ENCODE results near the gene HNRNPUL1. TPM values are rescaled to one million over a fixed set of nuclear protein-coding genes. Genes with fewer than 3 reads are reported as not detected.

HNRNPUL1 gene
- total and polyA plus RNA-seq, 9 of the 15 experiments (the other 6 are each of a cell fraction or from before 2014, with no cell fraction given), result 7.3 to 211 (median 85.0) TPM

- peaks cover 98% of the 10 kb centered on the region for H3K36me3 ChIP-seq (ENCODE audit: control insufficient read depth, insufficient read depth, low read length)
- intact Hi-C loops (cut with micrococcal nuclease), result no loop called here
- FAIRE-seq (no peak), ATAC-seq (no peak), DNase-seq (ENCODE audit: extremely low read depth in 1 of 4, low spot score in 3 of 4) (no peak)
- H3K4me3 ChIP-seq, result no peak overlapping the region
- no peak overlapping the region for H3K4me2 ChIP-seq (ENCODE audit: insufficient read depth, low read length)
- in situ Hi-C loops (cut with MboI), result loop anchor here (25.0 kb wide), 1 partner anchor 260 kb away; no protein-coding TSS in a partner anchor
- WGBS (ENCODE audit: insufficient coverage, low coverage, missing lambda C conversion rate), result 87% methylated on average over 17 of the region's 21 CpGs
- peaks cover 0 to 4% of the 10 kb centered on the region in 2 experiments; a peak in 1 of 5 replicates for H3K4me1 ChIP-seq (replicated peaks in 1 of 2; ENCODE audit: control insufficient read depth in 2 of 2, insufficient read depth in 2 of 2, low read length in 2 of 2)
- H3K9me1 ChIP-seq (ENCODE audit: control insufficient read depth, insufficient read depth, low read length), result no peaks in the 10 kb centered on the region
- no peak overlapping the region for H2AFZ ChIP-seq (ENCODE audit: low read depth, low read length)
- H3K9me3 ChIP-seq (replicated peaks; ENCODE audit: control insufficient read depth, insufficient read depth, low read depth, low read length), result no peaks in the 10 kb centered on the region
- H4K20me1 ChIP-seq (replicated peaks; ENCODE audit: control insufficient read depth, insufficient read depth, low read length), result peaks cover 8% of the 10 kb centered on the region; the same call in 1 of the 2 replicates
- TF ChIP-seq GABPB2 (CRISPR knock-in tag; conservative IDR thresholded peaks at IDR 0.05), result no peak
- no peak for TF ChIP-seq WHSC1 (IDR thresholded peaks at IDR 0.05; ENCODE audit: low read length)
- no peak for TF ChIP-seq PTTG1 (tag; IDR thresholded peaks at IDR 0.05; ENCODE audit: low read depth)
- TF ChIP-seq ZFPM2 (CRISPR knock-in tag; IDR thresholded peaks at IDR 0.05), result no peak
- TF ChIP-seq, protein P1, sequence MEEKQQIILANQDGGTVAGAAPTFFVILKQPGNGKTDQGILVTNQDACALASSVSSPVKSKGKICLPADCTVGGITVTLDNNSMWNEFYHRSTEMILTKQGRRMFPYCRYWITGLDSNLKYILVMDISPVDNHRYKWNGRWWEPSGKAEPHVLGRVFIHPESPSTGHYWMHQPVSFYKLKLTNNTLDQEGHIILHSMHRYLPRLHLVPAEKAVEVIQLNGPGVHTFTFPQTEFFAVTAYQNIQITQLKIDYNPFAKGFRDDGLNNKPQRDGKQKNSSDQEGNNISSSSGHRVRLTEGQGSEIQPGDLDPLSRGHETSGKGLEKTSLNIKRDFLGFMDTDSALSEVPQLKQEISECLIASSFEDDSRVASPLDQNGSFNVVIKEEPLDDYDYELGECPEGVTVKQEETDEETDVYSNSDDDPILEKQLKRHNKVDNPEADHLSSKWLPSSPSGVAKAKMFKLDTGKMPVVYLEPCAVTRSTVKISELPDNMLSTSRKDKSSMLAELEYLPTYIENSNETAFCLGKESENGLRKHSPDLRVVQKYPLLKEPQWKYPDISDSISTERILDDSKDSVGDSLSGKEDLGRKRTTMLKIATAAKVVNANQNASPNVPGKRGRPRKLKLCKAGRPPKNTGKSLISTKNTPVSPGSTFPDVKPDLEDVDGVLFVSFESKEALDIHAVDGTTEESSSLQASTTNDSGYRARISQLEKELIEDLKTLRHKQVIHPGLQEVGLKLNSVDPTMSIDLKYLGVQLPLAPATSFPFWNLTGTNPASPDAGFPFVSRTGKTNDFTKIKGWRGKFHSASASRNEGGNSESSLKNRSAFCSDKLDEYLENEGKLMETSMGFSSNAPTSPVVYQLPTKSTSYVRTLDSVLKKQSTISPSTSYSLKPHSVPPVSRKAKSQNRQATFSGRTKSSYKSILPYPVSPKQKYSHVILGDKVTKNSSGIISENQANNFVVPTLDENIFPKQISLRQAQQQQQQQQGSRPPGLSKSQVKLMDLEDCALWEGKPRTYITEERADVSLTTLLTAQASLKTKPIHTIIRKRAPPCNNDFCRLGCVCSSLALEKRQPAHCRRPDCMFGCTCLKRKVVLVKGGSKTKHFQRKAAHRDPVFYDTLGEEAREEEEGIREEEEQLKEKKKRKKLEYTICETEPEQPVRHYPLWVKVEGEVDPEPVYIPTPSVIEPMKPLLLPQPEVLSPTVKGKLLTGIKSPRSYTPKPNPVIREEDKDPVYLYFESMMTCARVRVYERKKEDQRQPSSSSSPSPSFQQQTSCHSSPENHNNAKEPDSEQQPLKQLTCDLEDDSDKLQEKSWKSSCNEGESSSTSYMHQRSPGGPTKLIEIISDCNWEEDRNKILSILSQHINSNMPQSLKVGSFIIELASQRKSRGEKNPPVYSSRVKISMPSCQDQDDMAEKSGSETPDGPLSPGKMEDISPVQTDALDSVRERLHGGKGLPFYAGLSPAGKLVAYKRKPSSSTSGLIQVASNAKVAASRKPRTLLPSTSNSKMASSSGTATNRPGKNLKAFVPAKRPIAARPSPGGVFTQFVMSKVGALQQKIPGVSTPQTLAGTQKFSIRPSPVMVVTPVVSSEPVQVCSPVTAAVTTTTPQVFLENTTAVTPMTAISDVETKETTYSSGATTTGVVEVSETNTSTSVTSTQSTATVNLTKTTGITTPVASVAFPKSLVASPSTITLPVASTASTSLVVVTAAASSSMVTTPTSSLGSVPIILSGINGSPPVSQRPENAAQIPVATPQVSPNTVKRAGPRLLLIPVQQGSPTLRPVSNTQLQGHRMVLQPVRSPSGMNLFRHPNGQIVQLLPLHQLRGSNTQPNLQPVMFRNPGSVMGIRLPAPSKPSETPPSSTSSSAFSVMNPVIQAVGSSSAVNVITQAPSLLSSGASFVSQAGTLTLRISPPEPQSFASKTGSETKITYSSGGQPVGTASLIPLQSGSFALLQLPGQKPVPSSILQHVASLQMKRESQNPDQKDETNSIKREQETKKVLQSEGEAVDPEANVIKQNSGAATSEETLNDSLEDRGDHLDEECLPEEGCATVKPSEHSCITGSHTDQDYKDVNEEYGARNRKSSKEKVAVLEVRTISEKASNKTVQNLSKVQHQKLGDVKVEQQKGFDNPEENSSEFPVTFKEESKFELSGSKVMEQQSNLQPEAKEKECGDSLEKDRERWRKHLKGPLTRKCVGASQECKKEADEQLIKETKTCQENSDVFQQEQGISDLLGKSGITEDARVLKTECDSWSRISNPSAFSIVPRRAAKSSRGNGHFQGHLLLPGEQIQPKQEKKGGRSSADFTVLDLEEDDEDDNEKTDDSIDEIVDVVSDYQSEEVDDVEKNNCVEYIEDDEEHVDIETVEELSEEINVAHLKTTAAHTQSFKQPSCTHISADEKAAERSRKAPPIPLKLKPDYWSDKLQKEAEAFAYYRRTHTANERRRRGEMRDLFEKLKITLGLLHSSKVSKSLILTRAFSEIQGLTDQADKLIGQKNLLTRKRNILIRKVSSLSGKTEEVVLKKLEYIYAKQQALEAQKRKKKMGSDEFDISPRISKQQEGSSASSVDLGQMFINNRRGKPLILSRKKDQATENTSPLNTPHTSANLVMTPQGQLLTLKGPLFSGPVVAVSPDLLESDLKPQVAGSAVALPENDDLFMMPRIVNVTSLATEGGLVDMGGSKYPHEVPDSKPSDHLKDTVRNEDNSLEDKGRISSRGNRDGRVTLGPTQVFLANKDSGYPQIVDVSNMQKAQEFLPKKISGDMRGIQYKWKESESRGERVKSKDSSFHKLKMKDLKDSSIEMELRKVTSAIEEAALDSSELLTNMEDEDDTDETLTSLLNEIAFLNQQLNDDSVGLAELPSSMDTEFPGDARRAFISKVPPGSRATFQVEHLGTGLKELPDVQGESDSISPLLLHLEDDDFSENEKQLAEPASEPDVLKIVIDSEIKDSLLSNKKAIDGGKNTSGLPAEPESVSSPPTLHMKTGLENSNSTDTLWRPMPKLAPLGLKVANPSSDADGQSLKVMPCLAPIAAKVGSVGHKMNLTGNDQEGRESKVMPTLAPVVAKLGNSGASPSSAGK (IDR thresholded peaks at IDR 0.05), result no peak
- no peak for TF ChIP-seq MTA1 (IDR thresholded peaks at IDR 0.05; ENCODE audit: borderline replicate concordance)
- TF ChIP-seq POLR2B (IDR thresholded peaks at IDR 0.05; ENCODE audit: low read depth, partially characterized antibody), result no peak
- TF ChIP-seq MEF2D (tag; conservative IDR thresholded peaks at IDR 0.05; ENCODE audit: low read depth), result no peak
- no peak for TF ChIP-seq RHOXF2B (CRISPR knock-in tag; conservative IDR thresholded peaks at IDR 0.05)
- no peaks in the 10 kb centered on the region; the same call in 2 of the 3 replicates for H3K79me2 ChIP-seq (ENCODE audit: control insufficient read depth, insufficient read depth, low read length)
- no peak overlapping the region for H3K9ac ChIP-seq (ENCODE audit: insufficient read depth in 1 of 2, low read depth in 2 of 2, low read length in 2 of 2)
- ChIA-PET POLR2A (interaction anchor here (0.9 kb wide), 1 partner anchor 11 kb away, joined by 4 read pairs; no protein-coding TSS in a partner anchor), CTCF (ENCODE audit: low intra/inter-chr PET ratio) (interaction anchor here (0.6 kb wide), 1 partner anchor 254 kb away, joined by 4 read pairs; no protein-coding TSS in a partner anchor)
- no peaks in the 10 kb centered on the region for H3K27me3 ChIP-seq (ENCODE audit: control insufficient read depth in 2 of 2, insufficient read depth in 2 of 2, low read length in 2 of 2)
- H3K27ac ChIP-seq (ENCODE audit: extremely low read depth, low read depth, low read length), result no peak overlapping the region
- no TSS peak for BruUV-seq (replicated peaks)
These were observed 38.6 kb downstream of the HNRNPUL1 start for GRCh38 chr19:41302624-41303351.

Data from K562 (cell line).